PC-3 (cell line): ENCODE data around the gene HDAC8.

Experiments
- EZH2 ChIP-seq: fragments of 300-600 bp; sonication (generic); IDR thresholded peaks from one replicate; pipeline ENCODE4 v1.6.1; 2017; ENCODE audit warnings: antibody characterized with exemption, mild to moderate bottlenecking, low read length; ENCODE audit not compliant: unreplicated experiment
- EZH2phosphoT487 ChIP-seq: fragments of 300-600 bp; sonication (generic); IDR thresholded peaks from 2 replicates; pipeline ENCODE4 v1.6.1; 2018; ENCODE audit warnings: mild to moderate bottlenecking, antibody characterized with exemption, low read length, borderline replicate concordance
- TF ChIP-seq, protein P1 (sequence below): fragments of 300-600 bp; sonication (generic); conservative IDR thresholded peaks from 2 replicates; pipeline ENCODE4 v1.5.1; 2017; ENCODE audit warnings: antibody characterized with exemption, low read depth, mild to moderate bottlenecking, low read length

- TF ChIP-seq, protein P1, sequence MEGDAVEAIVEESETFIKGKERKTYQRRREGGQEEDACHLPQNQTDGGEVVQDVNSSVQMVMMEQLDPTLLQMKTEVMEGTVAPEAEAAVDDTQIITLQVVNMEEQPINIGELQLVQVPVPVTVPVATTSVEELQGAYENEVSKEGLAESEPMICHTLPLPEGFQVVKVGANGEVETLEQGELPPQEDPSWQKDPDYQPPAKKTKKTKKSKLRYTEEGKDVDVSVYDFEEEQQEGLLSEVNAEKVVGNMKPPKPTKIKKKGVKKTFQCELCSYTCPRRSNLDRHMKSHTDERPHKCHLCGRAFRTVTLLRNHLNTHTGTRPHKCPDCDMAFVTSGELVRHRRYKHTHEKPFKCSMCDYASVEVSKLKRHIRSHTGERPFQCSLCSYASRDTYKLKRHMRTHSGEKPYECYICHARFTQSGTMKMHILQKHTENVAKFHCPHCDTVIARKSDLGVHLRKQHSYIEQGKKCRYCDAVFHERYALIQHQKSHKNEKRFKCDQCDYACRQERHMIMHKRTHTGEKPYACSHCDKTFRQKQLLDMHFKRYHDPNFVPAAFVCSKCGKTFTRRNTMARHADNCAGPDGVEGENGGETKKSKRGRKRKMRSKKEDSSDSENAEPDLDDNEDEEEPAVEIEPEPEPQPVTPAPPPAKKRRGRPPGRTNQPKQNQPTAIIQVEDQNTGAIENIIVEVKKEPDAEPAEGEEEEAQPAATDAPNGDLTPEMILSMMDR = no peak; the same call in 1 of the 2 replicates
- TF ChIP-seq EZH2 = no peak
- TF ChIP-seq EZH2phosphoT487 = no peak
These were observed 492 bp upstream of the HDAC8 start for GRCh38 chrX:72573158-72573511.
